ENCODE data around the gene LRRC45. TPM values are rescaled to one million over a fixed set of nuclear protein-coding genes. Genes with fewer than 3 reads are reported as not detected.
A peak's percentile ranks its signal among the peaks of the same experiment; 100 is the strongest.

The LRRC45 gene
- total and polyA plus RNA-seq, 8 donors = 12.0 to 23.2 (median 17.6) TPM

DNA sequence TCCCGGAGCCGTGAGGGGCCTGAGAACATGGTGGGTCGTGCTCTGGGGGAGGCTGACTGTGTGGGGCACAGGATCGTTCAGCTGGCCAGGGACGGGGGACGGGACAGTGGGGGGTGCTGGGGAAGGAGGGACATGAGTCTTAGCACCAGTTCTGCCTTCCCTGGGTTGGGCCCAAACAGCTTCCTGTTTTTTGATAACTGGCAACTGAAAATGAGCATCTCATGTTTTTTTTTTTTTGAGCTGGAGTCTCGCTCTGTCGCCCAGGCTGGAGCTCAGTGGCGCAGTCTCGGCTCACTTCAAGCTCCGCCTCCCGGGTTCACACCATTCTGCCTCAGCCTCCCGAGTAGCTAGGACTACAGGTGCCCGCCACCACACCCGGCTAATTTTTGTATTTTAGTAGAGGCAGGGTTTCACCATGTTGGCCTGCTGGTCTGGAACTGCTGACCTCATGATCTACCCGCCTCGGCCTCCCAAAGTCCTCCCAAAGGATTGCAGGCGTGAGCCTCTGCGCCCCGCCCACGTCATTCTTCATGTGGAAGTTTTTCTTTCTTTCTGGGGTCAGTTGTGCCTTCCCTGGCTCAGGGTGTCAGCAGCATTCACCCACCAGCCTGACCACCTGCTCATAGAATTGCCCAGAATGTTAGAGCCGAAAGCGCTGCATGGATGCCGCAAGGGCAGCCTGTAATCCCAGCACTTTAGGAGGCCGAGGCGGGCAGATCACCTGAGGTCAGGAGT is 39.3 kb upstream of the LRRC45 start:
- H3K27me3 ChIP-seq = no peaks in the 10 kb centered on the region
- TF ChIP-seq, protein P1, sequence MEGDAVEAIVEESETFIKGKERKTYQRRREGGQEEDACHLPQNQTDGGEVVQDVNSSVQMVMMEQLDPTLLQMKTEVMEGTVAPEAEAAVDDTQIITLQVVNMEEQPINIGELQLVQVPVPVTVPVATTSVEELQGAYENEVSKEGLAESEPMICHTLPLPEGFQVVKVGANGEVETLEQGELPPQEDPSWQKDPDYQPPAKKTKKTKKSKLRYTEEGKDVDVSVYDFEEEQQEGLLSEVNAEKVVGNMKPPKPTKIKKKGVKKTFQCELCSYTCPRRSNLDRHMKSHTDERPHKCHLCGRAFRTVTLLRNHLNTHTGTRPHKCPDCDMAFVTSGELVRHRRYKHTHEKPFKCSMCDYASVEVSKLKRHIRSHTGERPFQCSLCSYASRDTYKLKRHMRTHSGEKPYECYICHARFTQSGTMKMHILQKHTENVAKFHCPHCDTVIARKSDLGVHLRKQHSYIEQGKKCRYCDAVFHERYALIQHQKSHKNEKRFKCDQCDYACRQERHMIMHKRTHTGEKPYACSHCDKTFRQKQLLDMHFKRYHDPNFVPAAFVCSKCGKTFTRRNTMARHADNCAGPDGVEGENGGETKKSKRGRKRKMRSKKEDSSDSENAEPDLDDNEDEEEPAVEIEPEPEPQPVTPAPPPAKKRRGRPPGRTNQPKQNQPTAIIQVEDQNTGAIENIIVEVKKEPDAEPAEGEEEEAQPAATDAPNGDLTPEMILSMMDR (IDR thresholded peaks at IDR 0.05) = no peak
- no peak overlapping the region for H3K4me3 ChIP-seq
- ATAC-seq (no peak), DNase-seq (no peak)
- peaks cover under 1 to 17% of the 10 kb centered on the region in 2 donors for H3K4me1 ChIP-seq
- intact Hi-C loops (cut with DNase I) = no loop called here
- no peak overlapping the region for H3K27ac ChIP-seq
- H3K36me3 ChIP-seq = peaks cover 0 to 55% of the 10 kb centered on the region in 2 donors
- no peaks in the 10 kb centered on the region for H3K9me3 ChIP-seq

DNA sequence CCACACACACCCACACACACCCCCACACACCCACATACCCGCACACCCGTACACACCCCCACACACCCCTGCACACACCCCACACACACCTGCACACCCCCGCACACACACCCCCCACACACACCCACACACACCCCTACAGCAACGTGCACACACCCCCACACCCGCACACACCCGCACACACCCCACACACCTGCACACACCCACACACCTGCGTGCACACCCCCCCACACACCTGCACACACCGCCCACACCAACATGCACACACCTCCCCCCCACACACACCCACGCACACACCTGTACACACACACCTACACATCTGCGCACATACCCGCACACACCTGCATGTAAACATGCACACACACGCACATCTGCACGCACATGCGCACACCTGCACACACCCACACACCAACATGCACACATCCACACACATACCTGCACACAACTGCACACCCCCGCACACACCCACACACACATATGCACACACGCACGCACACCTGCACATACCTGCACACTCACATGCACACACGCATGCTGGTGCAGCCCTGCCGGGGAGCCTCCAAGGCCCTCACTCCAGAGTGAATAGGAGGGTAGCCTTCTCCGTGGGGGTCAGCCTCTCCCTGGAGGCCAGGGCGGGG is 38.2 kb upstream of the LRRC45 start:
- H3K27ac ChIP-seq = no peak overlapping the region
- H3K27me3 ChIP-seq = no peaks in the 10 kb centered on the region
- ATAC-seq = no peak
- H3K4me1 ChIP-seq = peaks cover 0 to 14% of the 10 kb centered on the region in 2 donors
- no peaks in the 10 kb centered on the region for H3K9me3 ChIP-seq
- peak in 1 of 4 donors; percentile 53 for DNase-seq
- TF ChIP-seq, protein P1 (IDR thresholded peaks at IDR 0.05) = no peak
- intact Hi-C loops (cut with DNase I) = no loop called here
- peaks cover 0 to 50% of the 10 kb centered on the region in 2 donors for H3K36me3 ChIP-seq
- H3K4me3 ChIP-seq = no peak overlapping the region

DNA sequence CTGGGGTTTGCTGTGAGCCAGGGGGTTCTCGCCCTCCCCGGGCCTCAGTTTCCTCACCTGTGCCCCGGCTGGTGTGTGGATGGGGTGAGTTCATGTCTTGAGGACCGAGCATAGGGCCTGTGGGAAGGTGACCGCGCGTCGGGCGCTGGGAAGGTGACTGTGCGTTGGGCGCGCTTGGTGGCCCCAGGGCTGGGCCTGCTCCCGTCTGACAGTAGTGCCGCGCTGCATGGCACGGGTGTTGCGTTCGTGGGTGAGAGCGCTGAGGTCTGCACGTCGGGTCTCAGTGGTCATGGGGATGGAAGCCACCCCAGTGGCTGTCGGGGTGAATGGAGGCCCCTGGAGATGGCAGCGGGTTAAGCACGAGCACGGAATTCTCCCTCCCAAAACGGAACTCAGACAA is 36.5 kb upstream of the LRRC45 start:
- Histone ChIP-seq H3K36me3 (peaks cover 0 to 50% of the 10 kb centered on the region in 2 donors), H3K4me1 (peaks cover 6 to 11% of the 10 kb centered on the region in 2 donors), H3K4me3 (no peak overlapping the region), H3K9me3 (no peaks in the 10 kb centered on the region), H3K27me3 (no peaks in the 10 kb centered on the region), H3K27ac (no peak overlapping the region)
- TF ChIP-seq, protein P1 (IDR thresholded peaks at IDR 0.05) = no peak
- peak in 1 of 4 donors; percentile 71 for DNase-seq
- no peak for ATAC-seq
- intact Hi-C loops (cut with DNase I) = no loop called here

DNA sequence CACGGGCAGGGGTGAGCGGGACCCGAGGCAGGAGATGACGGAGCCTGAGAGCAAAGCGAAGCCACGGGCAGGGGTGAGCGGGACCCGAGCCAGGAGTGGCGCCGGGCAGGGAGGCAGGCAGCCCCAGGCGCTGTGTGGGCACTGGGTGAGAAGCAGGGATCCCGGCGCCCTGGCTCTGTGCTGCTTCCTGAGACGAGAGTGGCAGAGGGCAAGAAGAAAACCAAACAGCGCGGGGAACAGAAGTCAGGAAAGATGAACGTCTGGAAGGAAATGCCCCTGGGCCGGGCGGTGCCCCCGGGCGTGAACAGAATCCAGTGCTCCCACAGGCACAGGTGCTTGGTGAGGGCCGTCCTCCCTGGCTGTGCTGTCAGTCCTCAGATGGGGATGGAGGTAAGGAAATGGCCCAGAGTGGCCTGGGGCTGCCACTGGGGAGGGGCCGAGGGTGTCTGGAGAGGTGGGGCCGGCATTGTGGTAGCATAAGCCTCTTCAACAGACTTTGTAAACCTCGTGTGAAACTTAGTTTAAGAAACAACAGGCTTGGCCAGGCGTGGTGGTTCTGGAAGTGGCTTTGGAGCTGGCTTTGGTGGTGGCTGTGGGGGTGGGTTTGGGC is 35.8 kb upstream of the LRRC45 start:
- no peak overlapping the region for H3K4me3 ChIP-seq
- H3K36me3 ChIP-seq = peaks cover 0 to 50% of the 10 kb centered on the region in 2 donors
- H3K27ac ChIP-seq = no peak overlapping the region
- DNase-seq (peak in 1 of 4 donors; percentile 62), ATAC-seq (no peak)
- TF ChIP-seq, protein P1 (IDR thresholded peaks at IDR 0.05) = no peak
- intact Hi-C loops (cut with DNase I) = no loop called here
- H3K27me3 ChIP-seq = no peaks in the 10 kb centered on the region
- H3K4me1 ChIP-seq = peaks cover 11 to 18% of the 10 kb centered on the region in 2 donors
- no peaks in the 10 kb centered on the region for H3K9me3 ChIP-seq
